PC-3 (cell line): Measurements from ENCODE around the gene ABCB10. TPM values are rescaled to one million over a fixed set of nuclear protein-coding genes. Genes with fewer than 3 reads are reported as not detected.

Experiments
- ATAC-seq: fragments of 200-7000 bp; cut with Tn5 transposase; 2 replicates; pipeline ENCODE4 v1.9.1; 2020; ENCODE audit warnings: mild to moderate bottlenecking, moderate library complexity
- BruUV-seq: library from RNA; stranded (reverse); fragments of 400-500 nt; replicated peaks from 2 replicates; lab custom pipeline; 2021; lab: Mats Ljungman, UMichigan
- CTCF ChIA-PET: fragments of 300-600 bp; sonication (Branson Sonifier 250); formaldehyde crosslinking; loops from one replicate; lab custom pipeline; 2022; ENCODE audit warnings: antibody characterized with exemption; lab: Charles Lee
- POLR2A ChIA-PET: fragments of 300-600 bp; sonication (Branson Sonifier 250); formaldehyde crosslinking; loops from one replicate; lab custom pipeline; 2022; ENCODE audit warnings: antibody characterized with exemption; ENCODE audit not compliant: unreplicated experiment; lab: Charles Lee
- DNase-seq: peaks from one replicate; pipeline ENCODE4 v3.0.0-alpha.2; 2015
- H2AFZ ChIP-seq: fragments of 300-600 bp; sonication (generic); 2 replicates; pipeline ENCODE4 v1.6.0; 2016; ENCODE audit warnings: antibody characterized with exemption, low read length
- H3F3A ChIP-seq: fragments of 300-600 bp; sonication (generic); one replicate; pipeline ENCODE4 v1.6.0; 2017; ENCODE audit warnings: antibody characterized with exemption, low read length, control low read depth, mild to moderate bottlenecking; ENCODE audit not compliant: unreplicated experiment
- H3K27ac ChIP-seq: fragments of 300-600 bp; sonication (generic); 2 replicates; pipeline ENCODE4 v1.5.1; 2016; ENCODE audit warnings: mild to moderate bottlenecking, low read length
- H3K27me3 ChIP-seq: fragments of 300-600 bp; sonication (generic); 2 replicates; pipeline ENCODE4 v1.6.1; 2016; ENCODE audit warnings: low read length, mixed read lengths
- H3K36me3 ChIP-seq: fragments of 300-600 bp; sonication (generic); 2 replicates; pipeline ENCODE4 v1.6.1; 2016; ENCODE audit warnings: low read depth, mixed run types, low read length, mixed read lengths
- H3K4me1 ChIP-seq: fragments of 300-600 bp; sonication (generic); 2 replicates; pipeline ENCODE4 v1.5.1; 2016; ENCODE audit warnings: low read length; ENCODE audit not compliant: insufficient read depth
- H3K4me2 ChIP-seq: fragments of 300-600 bp; sonication (generic); 2 replicates; pipeline ENCODE4 v1.6.0; 2016; ENCODE audit warnings: low read length
- H3K4me3 ChIP-seq: fragments of 300-600 bp; sonication (generic); 2 replicates; pipeline ENCODE4 v1.5.1; 2016; ENCODE audit warnings: mild to moderate bottlenecking, low read length, mixed read lengths
- H3K79me2 ChIP-seq: fragments of 300-600 bp; sonication (generic); 2 replicates; pipeline ENCODE4 v1.6.1; 2017; ENCODE audit warnings: low read length, mixed read lengths
- H3K9ac ChIP-seq: fragments of 300-600 bp; sonication (generic); 2 replicates; pipeline ENCODE4 v1.6.0; 2016; ENCODE audit warnings: mild to moderate bottlenecking, low read length
- H3K9me2 ChIP-seq: fragments of 300-600 bp; sonication (generic); replicated peaks from 2 replicates; pipeline ENCODE4 v1.6.1; 2016; ENCODE audit warnings: mixed run types, low read length, mixed read lengths
- H3K9me3 ChIP-seq: fragments of 300-600 bp; sonication (generic); 2 replicates; pipeline ENCODE4 v1.6.1; 2016; ENCODE audit warnings: low read length, mixed read lengths
- H4K20me1 ChIP-seq: fragments of 300-600 bp; sonication (generic); 2 replicates; pipeline ENCODE4 v1.6.1; 2016; ENCODE audit warnings: low read length, mixed read lengths
- EZH2 ChIP-seq: fragments of 300-600 bp; sonication (generic); IDR thresholded peaks from one replicate; pipeline ENCODE4 v1.6.1; 2017; ENCODE audit warnings: antibody characterized with exemption, mild to moderate bottlenecking, low read length; ENCODE audit not compliant: unreplicated experiment
- EZH2phosphoT487 ChIP-seq: fragments of 300-600 bp; sonication (generic); IDR thresholded peaks from 2 replicates; pipeline ENCODE4 v1.6.1; 2018; ENCODE audit warnings: mild to moderate bottlenecking, antibody characterized with exemption, low read length, borderline replicate concordance
- intact Hi-C: fragments of 100-400 bp; cut with micrococcal nuclease; formaldehyde crosslinking; loops from 2 replicates; pipeline ENCODE4 v1.9.0; 2023
- total RNA-seq: library from RNA; depleted of rRNA; stranded (reverse); fragments of >200 nt; gene quantifications from 2 replicates; pipeline ENCODE4 v1.2.3, GENCODE V29; 2014
- TF ChIP-seq, protein P1 (sequence below): fragments of 300-600 bp; sonication (generic); conservative IDR thresholded peaks from 2 replicates; pipeline ENCODE4 v1.5.1; 2017; ENCODE audit warnings: antibody characterized with exemption, low read depth, mild to moderate bottlenecking, low read length

The ABCB10 gene
- total RNA-seq, 1 experiment from 2014 or later = 30.4 TPM

DNA sequence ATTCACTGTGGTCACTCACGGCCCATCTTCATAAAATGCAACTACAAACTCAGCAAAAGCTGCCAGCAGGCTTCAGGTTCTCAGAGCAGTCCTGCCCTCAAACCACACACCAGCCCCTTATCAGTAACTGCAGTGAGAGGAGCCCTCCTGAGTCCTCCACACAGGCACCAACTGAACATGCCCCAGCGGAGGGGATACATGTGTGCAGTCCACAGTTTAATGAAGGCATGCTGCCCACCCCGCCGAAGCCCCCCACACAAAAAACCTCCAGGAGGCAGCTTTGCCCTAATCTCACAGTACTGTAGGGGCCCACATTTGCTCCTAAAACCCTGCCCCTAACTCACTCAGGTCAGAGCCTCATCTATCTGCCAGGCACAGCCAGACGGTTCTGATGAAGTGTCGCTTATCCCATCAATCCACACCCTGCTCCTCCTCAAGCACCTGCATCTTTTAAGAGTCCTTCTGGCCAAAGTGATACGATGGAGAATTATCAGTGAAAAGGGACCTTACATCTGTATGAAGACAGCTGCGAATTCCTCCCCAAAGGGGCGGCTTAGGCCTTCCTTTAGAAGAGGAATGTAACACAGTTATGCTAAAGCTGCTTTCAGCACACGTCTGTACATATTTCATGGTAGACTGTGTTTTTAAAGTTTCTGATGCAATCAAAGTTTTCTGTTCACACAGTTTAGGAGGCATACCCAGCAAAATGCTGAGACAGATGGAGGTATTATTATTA, 3.5 kb downstream of the ABCB10 start:
- Histone ChIP-seq H3K4me3 (no peak overlapping the region), H3K9ac (no peak overlapping the region), H3K9me2 (no peaks in the 10 kb centered on the region), H3K79me2 (peaks cover 66% of the 10 kb centered on the region), H3K9me3 (no peaks in the 10 kb centered on the region), H3K4me2 (no peak overlapping the region), H3F3A (no peaks in the 10 kb centered on the region), H4K20me1 (no peaks in the 10 kb centered on the region), H3K27ac (no peak overlapping the region), H3K36me3 (no peaks in the 10 kb centered on the region), H3K4me1 (peaks cover 22% of the 10 kb centered on the region), H3K27me3 (no peaks in the 10 kb centered on the region), H2AFZ (no peak overlapping the region)
- BruUV-seq = no TSS peak
- CTCF ChIA-PET = no interaction called here
- intact Hi-C loops = no loop called here
- TF ChIP-seq EZH2 (no peak), EZH2phosphoT487 (no peak)
- TF ChIP-seq, protein P1, sequence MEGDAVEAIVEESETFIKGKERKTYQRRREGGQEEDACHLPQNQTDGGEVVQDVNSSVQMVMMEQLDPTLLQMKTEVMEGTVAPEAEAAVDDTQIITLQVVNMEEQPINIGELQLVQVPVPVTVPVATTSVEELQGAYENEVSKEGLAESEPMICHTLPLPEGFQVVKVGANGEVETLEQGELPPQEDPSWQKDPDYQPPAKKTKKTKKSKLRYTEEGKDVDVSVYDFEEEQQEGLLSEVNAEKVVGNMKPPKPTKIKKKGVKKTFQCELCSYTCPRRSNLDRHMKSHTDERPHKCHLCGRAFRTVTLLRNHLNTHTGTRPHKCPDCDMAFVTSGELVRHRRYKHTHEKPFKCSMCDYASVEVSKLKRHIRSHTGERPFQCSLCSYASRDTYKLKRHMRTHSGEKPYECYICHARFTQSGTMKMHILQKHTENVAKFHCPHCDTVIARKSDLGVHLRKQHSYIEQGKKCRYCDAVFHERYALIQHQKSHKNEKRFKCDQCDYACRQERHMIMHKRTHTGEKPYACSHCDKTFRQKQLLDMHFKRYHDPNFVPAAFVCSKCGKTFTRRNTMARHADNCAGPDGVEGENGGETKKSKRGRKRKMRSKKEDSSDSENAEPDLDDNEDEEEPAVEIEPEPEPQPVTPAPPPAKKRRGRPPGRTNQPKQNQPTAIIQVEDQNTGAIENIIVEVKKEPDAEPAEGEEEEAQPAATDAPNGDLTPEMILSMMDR = no peak
- POLR2A ChIA-PET = no interaction called here
- DNase-seq (no peak), ATAC-seq (no peak)

DNA sequence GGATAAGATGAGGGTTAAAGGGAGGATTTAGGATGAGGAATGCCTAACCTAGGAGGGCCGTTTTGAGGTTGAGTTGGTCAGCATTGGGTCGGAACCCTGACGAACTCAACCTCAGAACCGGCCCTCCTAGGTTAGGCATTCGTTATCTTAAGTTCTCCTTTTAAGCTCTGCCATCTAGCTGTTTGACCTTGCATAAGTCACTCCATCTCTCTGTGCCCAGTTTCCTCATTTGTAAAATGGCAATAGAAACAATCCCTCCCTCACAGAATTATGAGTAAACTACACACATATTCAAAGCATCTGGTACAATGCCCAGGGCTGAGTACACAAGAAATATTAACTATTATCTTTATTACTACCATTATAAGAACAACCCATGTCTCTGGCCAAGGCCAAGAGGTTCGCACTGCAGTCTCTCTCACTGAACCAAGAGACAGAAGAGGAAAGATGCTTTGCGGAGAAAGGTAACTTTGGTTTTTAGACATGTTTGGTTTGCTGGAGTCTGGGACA, 4.8 kb downstream of the ABCB10 start:
- Histone ChIP-seq H4K20me1 (no peaks in the 10 kb centered on the region), H3K36me3 (no peaks in the 10 kb centered on the region), H3K9me2 (no peaks in the 10 kb centered on the region), H3K4me2 (no peak overlapping the region), H3F3A (no peaks in the 10 kb centered on the region), H3K4me1 (peaks cover 15% of the 10 kb centered on the region), H3K27ac (no peak overlapping the region), H3K9ac (no peak overlapping the region), H2AFZ (no peak overlapping the region), H3K9me3 (no peaks in the 10 kb centered on the region), H3K27me3 (no peaks in the 10 kb centered on the region), H3K79me2 (peaks cover 74% of the 10 kb centered on the region), H3K4me3 (no peak overlapping the region)
- DNase-seq = no peak
- POLR2A ChIA-PET = no interaction called here
- CTCF ChIA-PET = no interaction called here
- BruUV-seq = no TSS peak
- ATAC-seq = no peak
- TF ChIP-seq, protein P1 = no peak
- intact Hi-C loops = loop anchor here (2.0 kb wide), 1 partner anchor 217 kb away; no protein-coding TSS in a partner anchor

DNA sequence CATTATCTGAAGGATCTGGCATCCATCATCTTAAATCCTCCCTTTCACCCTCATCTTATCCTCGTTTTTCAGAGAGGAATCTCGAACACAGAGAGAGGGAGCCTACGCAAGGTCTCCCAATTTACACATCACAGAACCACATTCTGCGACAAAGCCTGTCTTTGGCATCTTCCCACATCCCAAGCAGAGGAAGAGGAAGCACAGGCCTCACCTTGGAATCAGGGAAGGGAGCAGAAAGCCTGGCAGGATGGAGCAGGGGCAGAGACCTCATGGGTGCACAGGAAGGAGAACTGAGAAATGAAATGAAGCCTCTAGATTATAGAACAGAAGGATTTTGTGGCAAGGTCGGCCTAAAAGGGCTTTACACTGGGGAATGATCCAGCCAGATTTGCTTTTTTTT, 5.8 kb downstream of the ABCB10 start:
- intact Hi-C loops = loop anchor here (2.0 kb wide), 1 partner anchor 216 kb away; no protein-coding TSS in a partner anchor
- ChIA-PET CTCF (interaction anchor here (0.6 kb wide), 1 partner anchor 547 kb away, joined by 3 read pairs; no protein-coding TSS in a partner anchor), POLR2A (no interaction called here)
- Histone ChIP-seq H3K4me3 (no peak overlapping the region), H3K9me2 (no peaks in the 10 kb centered on the region), H3K9ac (no peak overlapping the region), H3K9me3 (no peaks in the 10 kb centered on the region), H4K20me1 (no peaks in the 10 kb centered on the region), H3K36me3 (peaks cover 3% of the 10 kb centered on the region; the same call in 1 of the 2 replicates), H3K27ac (no peak overlapping the region), H3K79me2 (peaks cover 72% of the 10 kb centered on the region), H3K4me2 (no peak overlapping the region), H3F3A (no peaks in the 10 kb centered on the region), H3K27me3 (no peaks in the 10 kb centered on the region), H2AFZ (no peak overlapping the region), H3K4me1 (peaks cover 15% of the 10 kb centered on the region)
- no TSS peak for BruUV-seq
- ATAC-seq (no peak), DNase-seq (no peak)
- TF ChIP-seq EZH2 = no peak
- TF ChIP-seq, protein P1 = no peak
- TF ChIP-seq EZH2phosphoT487 = no peak
